Measurements from ENCODE around the gene CRY2. TPM values are rescaled to one million over a fixed set of nuclear protein-coding genes. Genes with fewer than 3 reads are reported as not detected.
A peak's percentile ranks its signal among the peaks of the same experiment; 100 is the strongest.
"Not testable (repeated sequence)": the region's sequence is repeated elsewhere in the genome, so short reads cannot be mapped to it uniquely, and the experiment has no call there.

CRY2 gene
- 10 to 100 TPM; 25.2 to 28.8 (median 27.9) TPM for polyA plus RNA-seq (ENCODE audit: insufficient read length in 3 of 3)

DNA sequence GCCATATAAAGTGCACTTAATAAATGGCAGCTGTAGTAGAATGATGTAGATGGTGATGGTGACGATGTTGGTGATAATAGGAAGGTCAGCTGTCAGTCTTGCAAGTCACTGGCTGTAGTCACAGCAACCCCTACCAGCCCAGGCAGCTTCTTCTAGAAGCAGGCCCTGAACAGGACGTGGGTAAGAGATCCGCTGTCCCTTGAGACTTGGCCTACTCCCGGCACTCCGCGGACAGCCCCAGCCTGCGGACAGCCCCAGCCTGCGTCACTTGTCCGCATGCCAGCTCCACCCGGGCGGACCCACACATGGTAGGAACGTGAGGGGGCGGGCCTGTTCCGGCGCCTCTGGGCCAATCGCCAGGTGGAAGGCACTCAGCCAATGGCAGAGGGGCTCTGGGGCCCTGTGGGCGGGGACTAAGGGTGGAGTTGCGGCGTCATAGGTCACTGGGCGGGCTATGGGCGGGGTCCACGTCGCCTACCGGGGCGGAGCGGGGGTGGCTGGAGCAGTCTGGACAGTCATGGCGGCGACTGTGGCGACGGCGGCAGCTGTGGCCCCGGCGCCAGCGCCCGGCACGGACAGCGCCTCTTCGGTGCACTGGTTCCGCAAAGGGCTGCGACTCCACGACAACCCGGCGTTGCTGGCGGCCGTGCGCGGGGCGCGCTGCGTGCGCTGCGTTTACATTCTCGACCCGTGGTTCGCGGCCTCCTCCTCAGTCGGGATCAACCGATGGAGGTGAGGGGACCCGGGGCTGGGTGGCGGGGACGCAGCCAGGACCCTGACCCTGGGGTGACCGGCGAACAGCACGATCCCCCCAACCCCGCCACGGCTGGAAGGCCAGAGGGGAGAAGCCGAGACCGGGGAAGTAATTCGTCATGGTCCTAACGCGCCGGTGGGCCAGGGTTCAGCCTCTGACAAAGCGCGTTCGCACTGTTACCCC, at the start of gene CRY2:
Gene CRY2, plus strand, starts transcription at position 502 of the 937 bp plus-strand sequence. Its CDS starts 16 bp downstream, at position 518.
- peak; percentile 95 for DNase-seq (ENCODE audit: low read depth in 3 of 3, low spot score in 2 of 3)

DNA sequence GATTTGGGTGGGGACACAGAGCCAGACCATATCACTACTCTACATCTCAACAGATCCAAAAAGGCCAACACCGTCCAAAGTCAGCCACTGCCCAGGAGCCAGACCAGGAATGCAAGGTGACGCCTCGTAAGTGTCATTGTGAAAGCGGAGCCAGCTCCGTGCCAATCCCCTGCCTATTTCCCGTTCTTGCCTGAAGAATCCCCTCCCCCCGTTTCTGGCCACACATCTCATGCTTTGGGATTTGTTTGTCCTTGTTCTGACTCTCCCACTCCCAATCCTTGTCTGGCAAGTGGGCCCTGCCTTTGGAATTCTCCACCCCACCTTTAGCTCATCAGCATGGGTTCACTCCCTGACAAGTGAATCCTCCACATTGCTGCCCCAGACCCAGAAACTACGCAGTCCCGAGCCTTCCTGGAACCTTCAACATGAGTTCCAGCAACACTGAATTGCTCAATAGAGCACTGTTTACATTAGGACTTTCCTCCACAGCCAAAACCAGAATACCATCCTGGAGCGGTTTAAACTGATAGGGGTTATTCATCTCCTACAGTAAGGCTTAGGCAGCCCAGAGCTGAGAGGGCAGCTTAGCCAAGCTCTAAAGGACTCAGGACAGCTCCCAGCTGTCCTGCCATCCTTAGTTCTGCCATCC, 48.4 kb upstream of the CRY2 start:
- no peak for DNase-seq (ENCODE audit: low read depth in 3 of 3, low spot score in 2 of 3)

DNA sequence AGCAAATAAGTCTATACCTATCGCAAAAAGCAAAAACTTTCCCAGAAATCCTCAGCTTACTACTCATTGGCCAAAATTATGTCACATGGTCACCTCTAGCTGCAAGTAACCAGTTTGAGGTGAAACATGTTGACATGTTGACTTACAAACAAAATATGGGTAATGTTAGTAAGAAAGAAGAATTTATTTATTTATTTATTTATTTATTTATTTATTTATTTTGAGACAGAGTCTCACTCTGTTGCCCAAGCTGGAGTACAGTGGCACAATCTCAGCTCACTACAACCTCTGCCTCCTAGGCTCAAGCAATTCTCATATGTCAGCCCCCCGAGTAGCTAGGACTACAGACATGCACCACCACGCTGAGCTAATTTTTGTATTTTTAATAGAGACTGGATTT, 47.7 kb upstream of the CRY2 start:
- DNase-seq (ENCODE audit: low read depth in 3 of 3, low spot score in 2 of 3) = no peak

DNA sequence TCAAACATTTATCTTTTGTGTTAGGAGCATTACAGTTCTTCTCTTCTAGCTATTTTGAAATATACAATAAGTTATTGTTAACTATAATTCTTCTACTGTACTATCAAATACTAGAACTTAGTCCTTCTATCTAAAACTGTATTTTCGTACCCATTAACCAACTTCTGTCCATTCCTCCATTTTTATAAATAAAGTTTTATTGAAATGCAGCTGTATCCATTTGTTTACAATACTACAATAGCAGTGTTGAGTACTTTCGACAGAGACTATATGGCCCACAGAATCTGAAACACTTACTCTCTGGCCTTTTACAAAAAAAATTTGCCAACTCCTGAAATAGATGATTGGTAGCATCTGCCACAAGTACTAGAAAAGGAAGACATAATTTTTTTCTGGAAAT, 47.0 kb upstream of the CRY2 start:
- no peak for DNase-seq (ENCODE audit: low read depth in 3 of 3, low spot score in 2 of 3)

DNA sequence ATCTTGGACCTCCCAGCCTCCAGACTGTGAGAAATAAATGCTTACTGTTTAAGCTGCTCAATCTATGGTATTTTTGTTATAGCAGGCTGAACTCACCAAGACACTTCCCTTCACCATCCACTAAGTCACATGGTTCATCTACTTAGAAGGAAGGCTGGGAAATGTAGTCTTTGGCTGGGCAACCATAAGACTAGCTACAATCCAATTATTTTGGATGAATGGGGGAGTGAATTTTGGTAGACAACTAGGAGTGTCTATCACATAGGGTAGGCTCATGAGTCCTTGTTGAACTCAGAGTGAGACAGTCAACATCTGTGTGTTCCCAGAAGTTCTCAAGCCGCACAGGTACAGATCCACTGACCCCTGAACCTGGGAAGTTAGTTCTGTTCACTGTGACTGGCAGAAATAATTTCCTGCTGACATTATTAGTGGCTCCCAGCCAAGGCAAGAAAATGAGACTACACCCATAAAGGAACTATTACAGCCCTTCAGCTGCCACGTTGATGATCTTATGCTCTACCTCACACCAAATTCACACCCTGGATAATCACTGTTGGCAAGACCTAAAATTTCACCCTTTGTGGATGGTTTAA, 45.5 kb upstream of the CRY2 start:
- DNase-seq (ENCODE audit: low read depth in 3 of 3, low spot score in 2 of 3) = no peak

DNA sequence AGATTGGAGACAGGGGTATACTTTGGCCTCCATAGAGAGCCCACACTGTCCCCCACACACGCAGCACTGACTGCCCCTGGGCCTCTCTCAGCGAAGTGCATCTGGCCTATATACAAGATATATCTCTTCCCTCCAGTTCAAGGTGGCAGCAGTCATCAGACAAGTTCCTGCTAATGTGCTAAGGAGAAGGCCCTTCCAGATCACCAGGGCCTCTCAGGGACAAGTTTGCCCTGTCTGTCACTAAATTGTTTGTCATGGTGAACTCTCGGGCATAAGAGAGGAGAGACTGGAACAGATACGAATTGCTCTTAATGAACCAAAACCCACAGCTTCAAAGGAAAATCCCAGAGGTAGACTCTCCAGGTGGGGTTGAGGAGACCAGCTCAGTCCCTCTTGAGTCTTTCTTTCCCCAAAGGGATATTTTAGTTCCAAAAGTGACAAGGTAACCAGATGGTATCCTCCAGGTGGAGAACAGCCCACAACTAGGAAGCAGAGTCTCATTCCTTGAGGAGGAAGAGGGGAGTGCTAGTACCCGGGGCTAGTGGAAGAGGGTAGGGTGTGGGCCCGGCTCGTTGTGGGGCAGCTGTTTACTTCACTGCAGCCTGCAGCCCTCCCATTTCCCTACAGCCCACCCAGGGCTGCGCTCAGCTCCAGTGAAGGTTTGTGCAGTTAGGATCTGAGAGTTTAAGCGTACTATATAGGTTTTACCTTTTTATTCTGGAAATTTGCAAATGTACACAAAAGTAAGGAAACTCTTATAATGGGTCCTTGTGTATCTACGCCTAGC, 44.6 kb upstream of the CRY2 start:
- DNase-seq (ENCODE audit: low read depth in 3 of 3, low spot score in 2 of 3) = no peak

DNA sequence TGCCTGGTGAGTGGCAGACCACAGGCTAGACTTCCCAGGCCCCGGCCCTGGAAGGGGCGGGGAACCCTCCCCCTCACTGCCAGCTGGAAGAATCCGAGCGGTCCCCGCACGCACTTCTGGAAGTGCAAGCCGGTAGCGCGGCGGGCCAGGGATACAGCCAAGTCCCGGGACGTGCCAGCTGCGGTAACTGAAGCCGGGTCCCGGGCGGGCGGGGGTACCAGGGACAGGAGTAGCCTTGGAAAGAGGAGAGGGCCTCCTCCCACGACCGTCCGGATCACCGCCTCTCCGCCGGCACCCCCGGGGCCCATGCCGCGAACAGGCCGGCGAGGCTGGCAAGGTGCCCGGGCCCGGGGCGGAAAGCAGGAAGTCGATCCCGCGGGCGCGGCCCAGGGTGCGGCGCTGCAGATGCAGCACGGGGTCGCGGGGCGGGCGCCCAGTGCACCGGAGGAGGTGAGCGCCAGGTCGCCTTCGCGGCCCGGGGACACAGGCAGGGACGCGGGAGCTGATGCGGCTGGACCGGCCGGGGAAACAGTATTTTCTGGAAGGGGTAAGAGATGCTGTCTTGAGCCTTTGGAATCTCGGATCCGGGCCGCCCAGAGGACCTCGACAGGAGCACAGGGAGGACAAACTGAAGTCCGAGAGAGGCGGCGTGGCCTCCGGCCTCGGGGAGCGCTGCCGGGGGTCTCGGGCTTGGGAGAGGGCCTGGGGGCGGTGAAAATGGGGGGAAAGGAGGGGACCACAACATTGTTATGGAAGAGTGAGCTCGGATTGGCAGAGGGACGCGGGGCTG, 43.1 kb upstream of the CRY2 start:
- peak in 2 of 3 donors; percentile 42 to 46 for DNase-seq (ENCODE audit: low read depth in 3 of 3, low spot score in 2 of 3)

DNA sequence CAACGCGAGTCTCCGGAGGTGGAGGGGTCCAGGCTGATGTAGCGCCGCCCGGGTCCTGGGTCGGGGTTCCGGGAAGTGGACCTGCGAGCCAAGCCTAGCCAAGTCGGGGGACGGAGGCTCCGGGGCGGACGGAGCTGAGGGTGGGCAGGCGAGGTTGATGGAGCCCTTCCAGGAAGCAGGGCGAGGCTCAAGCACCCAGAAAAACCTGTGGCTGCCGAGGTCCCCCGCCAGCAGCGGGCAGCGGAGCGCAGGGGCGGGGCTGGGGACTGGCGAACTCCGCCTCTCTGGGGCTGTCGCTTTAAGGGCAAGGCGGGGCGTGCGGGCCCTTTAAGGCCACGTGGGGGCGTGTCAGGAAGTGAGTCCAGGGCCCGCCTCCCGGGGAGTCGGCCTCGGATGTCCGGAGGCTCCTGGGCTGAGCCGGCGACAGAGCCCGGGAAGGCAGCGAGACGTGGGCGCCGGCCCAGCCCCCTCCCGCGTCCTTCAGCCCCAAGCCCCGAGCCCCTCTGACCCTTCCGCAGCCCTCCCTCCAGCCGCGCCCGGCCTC, 42.4 kb upstream of the CRY2 start, which contains the start of gene SLC35C1:
Gene SLC35C1, plus strand, starts transcription at position 389 of the 544 bp plus-strand sequence. CDS start 653 bp downstream, outside the sequence.
- peak; percentile 69 to 90 (median 87) for DNase-seq (ENCODE audit: low read depth in 3 of 3, low spot score in 2 of 3)

DNA sequence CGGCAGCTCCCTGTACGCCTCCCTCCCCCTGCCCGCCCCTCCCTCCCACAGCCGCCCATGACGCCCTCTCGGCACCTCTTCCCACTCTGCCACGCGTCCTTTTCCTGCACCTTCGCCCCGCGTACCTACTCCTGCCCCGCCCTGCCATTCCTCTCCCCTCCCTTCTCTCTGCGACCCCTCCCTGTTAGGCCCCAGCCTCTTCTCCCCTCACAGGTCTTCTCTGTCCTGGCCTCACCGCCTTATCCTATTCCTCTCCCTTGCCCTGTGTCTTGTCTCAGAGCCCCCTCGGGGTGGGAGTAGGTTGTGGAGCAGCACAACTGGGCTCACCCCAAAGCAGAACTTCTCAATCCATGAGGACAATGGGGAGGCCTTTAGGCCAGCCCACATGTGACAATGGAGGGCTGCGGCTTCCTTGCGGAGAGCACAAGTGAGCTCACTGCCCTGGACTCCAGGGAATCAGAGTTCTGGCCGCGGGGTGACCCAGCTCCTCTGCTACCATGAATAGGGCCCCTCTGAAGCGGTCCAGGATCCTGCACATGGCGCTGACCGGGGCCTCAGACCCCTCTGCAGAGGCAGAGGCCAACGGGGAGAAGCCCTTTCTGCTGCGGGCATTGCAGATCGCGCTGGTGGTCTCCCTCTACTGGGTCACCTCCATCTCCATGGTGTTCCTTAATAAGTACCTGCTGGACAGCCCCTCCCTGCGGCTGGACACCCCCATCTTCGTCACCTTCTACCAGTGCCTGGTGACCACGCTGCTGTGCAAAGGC, 41.8 kb upstream of the CRY2 start:
- DNase-seq (ENCODE audit: low read depth in 3 of 3, low spot score in 2 of 3) = peak in 1 of 3 donors; percentile 19

DNA sequence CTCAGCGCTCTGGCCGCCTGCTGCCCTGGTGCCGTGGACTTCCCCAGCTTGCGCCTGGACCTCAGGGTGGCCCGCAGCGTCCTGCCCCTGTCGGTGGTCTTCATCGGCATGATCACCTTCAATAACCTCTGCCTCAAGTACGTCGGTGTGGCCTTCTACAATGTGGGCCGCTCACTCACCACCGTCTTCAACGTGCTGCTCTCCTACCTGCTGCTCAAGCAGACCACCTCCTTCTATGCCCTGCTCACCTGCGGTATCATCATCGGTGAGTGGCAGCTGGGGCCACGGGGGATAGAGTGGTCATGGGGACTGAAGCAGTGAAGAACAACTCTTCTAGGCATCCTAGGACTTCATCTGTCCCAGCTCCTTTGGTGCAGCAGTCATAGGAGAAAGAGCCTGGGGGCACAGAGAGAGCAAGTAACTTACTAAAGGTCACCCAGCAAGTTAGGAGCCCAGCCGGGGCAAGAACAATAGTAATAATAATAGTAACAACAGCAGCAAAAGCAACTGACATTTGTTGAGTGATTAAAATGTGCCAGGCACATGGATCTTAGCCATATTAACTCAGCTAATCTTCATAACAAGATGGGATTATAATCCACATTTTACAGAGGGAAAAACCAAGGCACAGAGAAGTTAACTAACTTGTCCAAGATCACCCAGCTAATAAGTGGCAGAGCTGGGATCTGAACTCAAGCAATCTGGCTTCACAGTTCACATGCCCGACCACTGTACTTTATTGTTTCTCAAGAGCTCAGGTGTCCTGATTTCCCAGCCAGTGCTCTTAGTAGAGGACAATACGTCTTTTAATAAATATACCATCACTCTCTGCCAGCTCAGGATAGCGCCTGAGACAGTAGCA, 41.0 kb upstream of the CRY2 start:
- no peak for DNase-seq (ENCODE audit: low read depth in 3 of 3, low spot score in 2 of 3)

DNA sequence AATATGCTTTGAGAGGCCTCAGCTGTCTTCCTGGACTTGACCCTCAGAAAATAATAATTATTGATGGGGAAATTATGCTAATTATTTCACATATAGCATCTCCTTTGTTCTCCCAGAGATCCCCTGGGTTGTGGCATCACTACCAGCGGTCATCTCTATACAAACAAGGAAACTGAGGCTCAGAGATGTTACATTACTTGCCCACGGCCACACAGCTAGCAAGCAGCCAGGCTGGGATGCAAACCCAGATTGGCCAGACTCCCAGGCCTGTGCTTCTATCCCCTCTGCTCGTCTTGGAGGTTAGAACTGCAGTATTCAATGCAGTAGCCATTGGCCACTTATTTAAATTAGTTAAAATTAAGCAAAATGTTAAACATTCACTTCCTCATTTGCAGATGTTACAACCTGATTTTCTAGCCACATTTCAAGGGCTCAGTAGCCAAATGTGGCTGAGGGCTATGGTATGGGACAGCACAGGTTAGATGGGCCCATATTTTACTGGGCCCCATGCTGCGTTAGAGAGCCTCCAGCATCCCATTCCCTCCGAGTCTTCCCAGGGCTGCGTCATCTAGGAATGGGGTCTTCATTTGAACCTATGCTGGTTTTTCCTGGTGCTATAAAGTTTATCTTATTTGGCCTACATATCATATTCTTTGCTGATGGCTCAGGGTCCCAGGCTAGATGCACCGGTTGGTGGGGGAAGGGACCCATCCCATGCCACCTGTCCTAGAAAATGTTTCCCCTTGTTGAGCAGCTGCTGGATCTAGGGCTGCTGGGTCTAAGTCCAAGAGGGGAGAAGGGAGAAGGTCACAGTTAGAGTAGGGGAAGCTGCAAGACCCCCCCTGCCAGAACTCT, 40.1 kb upstream of the CRY2 start:
- no peak for DNase-seq (ENCODE audit: low read depth in 3 of 3, low spot score in 2 of 3)

DNA sequence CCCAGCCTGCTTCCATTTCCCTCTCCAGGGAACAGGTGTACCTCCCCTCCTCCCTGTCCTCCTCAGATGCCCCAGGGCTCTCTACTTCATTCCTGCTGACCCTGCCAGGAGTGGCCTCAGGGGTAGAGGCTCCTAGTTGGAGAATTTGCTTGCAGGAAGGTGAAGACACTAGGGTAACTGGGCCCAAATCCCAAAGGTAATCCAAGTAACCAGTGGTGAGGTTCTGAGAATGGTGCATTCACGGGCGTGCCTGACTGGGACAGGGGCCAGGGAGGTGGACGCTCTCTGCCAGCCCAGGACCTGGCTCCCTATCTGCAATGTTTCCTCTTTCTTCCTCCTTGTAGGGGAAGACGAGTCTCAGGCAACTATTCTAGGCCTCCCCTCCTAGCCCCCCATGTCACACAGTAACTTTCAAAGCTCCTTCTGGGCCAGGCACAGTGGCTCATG, 39.5 kb upstream of the CRY2 start:
- DNase-seq (ENCODE audit: low read depth in 3 of 3, low spot score in 2 of 3) = no peak

DNA sequence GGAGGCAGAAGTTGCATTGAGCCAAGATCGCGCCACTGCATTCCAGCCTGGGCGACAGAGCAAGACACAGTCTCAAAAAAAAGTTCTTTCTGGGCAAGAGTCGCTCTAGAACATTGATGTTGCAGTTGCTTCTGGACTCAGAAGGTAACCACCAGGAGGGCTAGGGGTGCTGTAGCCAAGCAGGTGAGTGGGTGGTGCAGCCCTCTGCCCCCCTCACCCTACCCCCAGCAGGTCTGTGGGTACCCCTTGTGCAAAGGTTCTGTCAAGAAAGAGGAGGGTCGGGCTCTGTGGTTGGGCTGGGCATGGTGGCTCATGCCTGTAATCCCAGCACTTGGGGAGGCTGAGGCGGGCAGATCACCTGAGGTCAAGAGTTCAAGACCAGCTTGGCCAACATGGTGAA, 38.8 kb upstream of the CRY2 start:
- not testable (repeated sequence) for DNase-seq (ENCODE audit: low read depth in 3 of 3, low spot score in 2 of 3)

DNA sequence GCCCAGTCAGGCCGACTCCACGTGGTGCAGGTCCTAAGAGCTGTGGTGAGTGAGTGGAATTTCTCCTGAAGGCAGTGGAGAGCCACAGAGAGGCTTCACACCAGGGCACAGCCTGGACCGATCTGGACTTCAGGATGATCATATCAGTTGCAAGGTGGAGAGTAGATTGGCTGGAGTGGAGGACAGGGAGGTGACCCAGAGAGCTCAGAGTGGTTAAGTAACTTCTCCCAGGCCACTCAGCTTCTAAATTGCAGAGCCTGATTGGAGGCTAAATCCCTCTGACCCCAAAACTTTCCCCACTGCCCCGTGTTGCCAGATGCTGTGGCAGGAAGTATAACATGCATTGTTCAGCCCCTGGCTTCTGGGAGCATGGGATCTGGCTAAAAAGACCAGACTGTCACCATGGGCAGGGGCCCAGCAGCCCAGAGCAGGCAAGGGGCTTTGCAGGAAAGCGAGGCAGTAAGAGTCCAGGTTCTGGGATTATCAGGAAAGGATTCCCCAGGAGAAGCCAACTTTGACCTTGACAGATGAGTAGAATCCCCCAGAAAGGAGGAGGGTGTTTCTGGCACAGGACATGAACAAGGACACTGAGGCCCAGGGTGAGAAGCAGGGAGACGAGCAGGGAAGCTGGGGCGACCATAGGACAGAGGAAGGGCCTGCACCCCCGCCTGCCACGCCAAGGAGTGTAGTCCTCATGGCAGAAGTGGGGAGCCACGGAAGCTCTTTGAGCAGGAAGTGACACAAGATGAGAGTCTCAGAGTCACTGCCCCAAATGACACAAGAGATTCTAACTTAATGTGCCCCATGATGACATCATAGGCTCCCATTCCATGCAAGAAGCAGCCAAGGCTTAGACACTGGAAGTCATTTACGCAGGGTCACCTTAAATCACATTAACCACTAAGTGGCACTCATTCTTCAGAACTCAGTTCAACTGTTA, 37.5 kb upstream of the CRY2 start:
- DNase-seq (ENCODE audit: low read depth in 3 of 3, low spot score in 2 of 3) = no peak

DNA sequence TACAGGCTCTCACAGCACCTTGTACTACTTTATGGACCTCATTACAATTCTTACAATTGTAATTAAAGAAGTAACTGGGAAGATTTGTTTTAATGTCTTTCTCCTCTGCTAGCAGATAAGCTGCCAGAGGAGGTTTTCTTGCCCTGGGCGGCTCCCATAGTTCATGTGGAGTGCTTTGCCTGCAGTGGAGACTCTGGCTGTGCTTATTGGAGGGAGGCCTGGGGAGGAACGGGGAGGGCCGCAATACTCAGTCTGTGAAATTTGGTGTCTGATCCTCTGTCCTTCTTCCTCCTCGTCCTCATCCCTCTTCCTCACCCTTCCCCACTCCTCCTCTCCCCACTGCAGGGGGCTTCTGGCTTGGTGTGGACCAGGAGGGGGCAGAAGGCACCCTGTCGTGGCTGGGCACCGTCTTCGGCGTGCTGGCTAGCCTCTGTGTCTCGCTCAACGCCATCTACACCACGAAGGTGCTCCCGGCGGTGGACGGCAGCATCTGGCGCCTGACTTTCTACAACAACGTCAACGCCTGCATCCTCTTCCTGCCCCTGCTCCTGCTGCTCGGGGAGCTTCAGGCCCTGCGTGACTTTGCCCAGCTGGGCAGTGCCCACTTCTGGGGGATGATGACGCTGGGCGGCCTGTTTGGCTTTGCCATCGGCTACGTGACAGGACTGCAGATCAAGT, 36.7 kb upstream of the CRY2 start:
- DNase-seq (ENCODE audit: low read depth in 3 of 3, low spot score in 2 of 3) = no peak

All from right renal cortex interstitium (tissue), 3 donors.